ENCODE data around the gene OR13C3.

DNA sequence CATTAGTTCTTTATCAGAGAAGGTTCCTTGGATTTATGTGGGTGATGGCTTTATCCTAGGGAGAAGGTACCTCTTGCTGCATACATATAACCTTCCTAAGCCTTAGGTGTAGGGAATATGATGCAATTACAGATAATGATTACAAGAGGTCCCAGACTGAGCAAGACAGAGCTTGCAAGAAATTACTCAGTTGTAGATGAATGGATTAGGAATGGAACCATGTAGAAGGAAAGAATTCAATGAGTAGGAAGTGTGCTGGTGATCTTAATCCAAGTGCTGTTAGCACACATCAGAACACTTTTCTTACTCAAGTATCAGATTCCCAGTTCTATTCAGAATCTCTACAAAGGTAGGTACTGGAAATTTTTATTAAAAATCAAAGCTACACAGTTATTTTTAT is 30.1 kb downstream of the OR13C3 start:
- no peak for TF ChIP-seq CTCF (conservative IDR thresholded peaks at IDR 0.05; ENCODE audit: low read length)
- no peak for TF ChIP-seq EZH2phosphoT487 (IDR thresholded peaks at IDR 0.05; ENCODE audit: borderline replicate concordance, low read depth, low read length)

All from OCI-LY7 (cell line).